DND-41 (cell line): Measurements from ENCODE around the gene RWDD3.

ENCODE experiments used
- ATAC-seq: fragments of 200-7000 bp; cut with Tn5 transposase; 3 replicates; pipeline ENCODE4 v1.9.1; 2021; ENCODE audit warnings: low read depth; ENCODE audit not compliant: insufficient read depth
- DNase-seq: peaks from one replicate; pipeline ENCODE4 v3.0.0-alpha.2; 2020
- H2AFZ ChIP-seq: 2 replicates; pipeline ENCODE4 v1.6.0; 2012; ENCODE audit warnings: low read depth, low read length
- H3K27ac ChIP-seq: 2 replicates; pipeline ENCODE4 v1.5.1; 2012; ENCODE audit warnings: low read length, inconsistent platforms
- H3K27me3 ChIP-seq: fragments of 200-600 bp; sonication (generic); 2 replicates; pipeline ENCODE4 v1.6.0; 2012; ENCODE audit warnings: low read length, mild to moderate bottlenecking, inconsistent platforms; ENCODE audit not compliant: insufficient read depth, poor library complexity
- H3K36me3 ChIP-seq: 2 replicates; pipeline ENCODE4 v1.5.1; 2012; ENCODE audit warnings: low read length, inconsistent platforms; ENCODE audit not compliant: insufficient read depth
- H3K4me1 ChIP-seq: 2 replicates; pipeline ENCODE4 v1.5.1; 2012; ENCODE audit warnings: mild to moderate bottlenecking, low read length; ENCODE audit not compliant: insufficient read depth
- H3K4me2 ChIP-seq: 2 replicates; pipeline ENCODE4 v1.6.0; 2012; ENCODE audit warnings: mild to moderate bottlenecking, moderate library complexity, low read length, inconsistent platforms; ENCODE audit not compliant: insufficient read depth
- H3K4me3 ChIP-seq, 2 experiments: fragments of 200-600 bp in 1 of 2; shearing (Covaris generic) in 1 of 2; 2 replicates each; pipeline ENCODE4 v1.5.1; 2012 to 2016; ENCODE audit warnings: inconsistent platforms in 2 of 2, low read length in 2 of 2, mild to moderate bottlenecking in 2 of 2, low read depth in 1 of 2, moderate library complexity in 1 of 2
- H3K79me2 ChIP-seq: 2 replicates; pipeline ENCODE4 v1.6.0; 2012; ENCODE audit warnings: low read length, inconsistent platforms; ENCODE audit not compliant: insufficient read depth
- H3K9ac ChIP-seq: 2 replicates; pipeline ENCODE4 v1.6.0; 2012; ENCODE audit warnings: low read depth, mild to moderate bottlenecking, inconsistent platforms, low read length, moderate library complexity
- H3K9me3 ChIP-seq: 2 replicates; pipeline ENCODE4 v1.5.1; 2012; ENCODE audit warnings: low read length, moderate library complexity, mild to moderate bottlenecking, inconsistent platforms; ENCODE audit not compliant: insufficient read depth, severe bottlenecking
- H4K20me1 ChIP-seq: 2 replicates; pipeline ENCODE4 v1.6.0; 2012; ENCODE audit warnings: low read length; ENCODE audit not compliant: insufficient read depth
- EZH2 ChIP-seq: IDR thresholded peaks from 3 replicates; pipeline ENCODE4 v1.6.1; 2012; ENCODE audit warnings: borderline replicate concordance, low read depth, mild to moderate bottlenecking, moderate library complexity, low read length, inconsistent platforms; ENCODE audit not compliant: severe bottlenecking
- TF ChIP-seq, protein P1 (sequence below): IDR thresholded peaks from 2 replicates; pipeline ENCODE4 v1.5.1; 2012; ENCODE audit warnings: borderline replicate concordance, low read length, moderate library complexity, mild to moderate bottlenecking; ENCODE audit not compliant: poor library complexity, severe bottlenecking; ENCODE audit errors: extremely low read depth

The RWDD3 gene

DNA sequence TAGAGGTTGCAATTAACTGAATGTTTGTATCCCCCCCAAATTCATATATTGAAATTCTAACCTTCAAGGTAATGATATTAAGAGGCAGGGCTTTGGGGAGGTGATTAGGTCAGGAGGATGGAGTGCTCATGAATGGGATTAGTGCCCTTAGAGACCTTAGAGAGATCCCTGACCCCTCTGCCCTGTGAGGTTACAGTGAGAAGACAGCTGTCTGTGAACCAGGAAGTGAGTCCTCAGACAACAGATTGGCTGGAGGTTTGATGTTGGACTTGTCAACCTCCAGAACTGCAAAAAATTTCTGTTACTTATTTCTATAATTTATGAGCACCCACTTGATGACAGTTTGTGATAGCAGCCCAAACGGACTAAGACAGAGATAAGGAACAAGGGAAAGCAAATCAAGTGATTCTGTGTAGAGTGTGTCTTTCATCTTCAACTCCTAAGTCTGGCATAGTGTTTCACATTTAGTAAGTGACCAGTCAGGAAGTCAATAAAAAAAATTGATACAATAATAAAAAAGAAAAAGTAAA, 30.0 kb upstream of the RWDD3 start:
- DNase-seq = no peak
- Histone ChIP-seq H4K20me1 (no peaks in the 10 kb centered on the region), H3K9me3 (no peaks in the 10 kb centered on the region), H3K79me2 (no peaks in the 10 kb centered on the region), H3K4me2 (no peak overlapping the region), H2AFZ (no peak overlapping the region), H3K27me3 (no peaks in the 10 kb centered on the region), H3K36me3 (no peaks in the 10 kb centered on the region), H3K27ac (no peak overlapping the region), H3K4me3 (no peak overlapping the region), H3K4me1 (no peaks in the 10 kb centered on the region), H3K9ac (no peak overlapping the region)
- TF ChIP-seq, protein P1, sequence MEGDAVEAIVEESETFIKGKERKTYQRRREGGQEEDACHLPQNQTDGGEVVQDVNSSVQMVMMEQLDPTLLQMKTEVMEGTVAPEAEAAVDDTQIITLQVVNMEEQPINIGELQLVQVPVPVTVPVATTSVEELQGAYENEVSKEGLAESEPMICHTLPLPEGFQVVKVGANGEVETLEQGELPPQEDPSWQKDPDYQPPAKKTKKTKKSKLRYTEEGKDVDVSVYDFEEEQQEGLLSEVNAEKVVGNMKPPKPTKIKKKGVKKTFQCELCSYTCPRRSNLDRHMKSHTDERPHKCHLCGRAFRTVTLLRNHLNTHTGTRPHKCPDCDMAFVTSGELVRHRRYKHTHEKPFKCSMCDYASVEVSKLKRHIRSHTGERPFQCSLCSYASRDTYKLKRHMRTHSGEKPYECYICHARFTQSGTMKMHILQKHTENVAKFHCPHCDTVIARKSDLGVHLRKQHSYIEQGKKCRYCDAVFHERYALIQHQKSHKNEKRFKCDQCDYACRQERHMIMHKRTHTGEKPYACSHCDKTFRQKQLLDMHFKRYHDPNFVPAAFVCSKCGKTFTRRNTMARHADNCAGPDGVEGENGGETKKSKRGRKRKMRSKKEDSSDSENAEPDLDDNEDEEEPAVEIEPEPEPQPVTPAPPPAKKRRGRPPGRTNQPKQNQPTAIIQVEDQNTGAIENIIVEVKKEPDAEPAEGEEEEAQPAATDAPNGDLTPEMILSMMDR = no peak
- TF ChIP-seq EZH2 = no peak
- ATAC-seq = no peak

DNA sequence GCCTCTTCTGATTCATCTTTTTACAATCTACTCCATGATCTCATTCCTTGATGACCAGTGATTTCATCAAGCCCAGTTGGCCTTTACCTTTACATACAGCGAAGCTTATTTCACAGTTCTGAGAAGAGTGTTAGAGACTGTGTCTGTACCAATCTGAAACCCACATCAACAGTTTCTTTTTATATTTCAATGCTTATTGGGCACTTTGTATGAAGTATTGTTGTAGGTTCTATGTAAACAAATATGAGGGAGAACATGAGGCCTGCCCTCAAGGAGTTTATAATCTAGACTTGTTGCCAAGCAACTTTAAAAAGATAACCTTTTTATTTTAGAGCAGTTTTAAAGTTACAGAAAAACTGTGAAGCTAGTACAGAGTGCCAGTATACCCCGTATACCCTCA, 27.5 kb upstream of the RWDD3 start:
- no peak for TF ChIP-seq EZH2
- TF ChIP-seq, protein P1 = no peak
- no peak for DNase-seq

DNA sequence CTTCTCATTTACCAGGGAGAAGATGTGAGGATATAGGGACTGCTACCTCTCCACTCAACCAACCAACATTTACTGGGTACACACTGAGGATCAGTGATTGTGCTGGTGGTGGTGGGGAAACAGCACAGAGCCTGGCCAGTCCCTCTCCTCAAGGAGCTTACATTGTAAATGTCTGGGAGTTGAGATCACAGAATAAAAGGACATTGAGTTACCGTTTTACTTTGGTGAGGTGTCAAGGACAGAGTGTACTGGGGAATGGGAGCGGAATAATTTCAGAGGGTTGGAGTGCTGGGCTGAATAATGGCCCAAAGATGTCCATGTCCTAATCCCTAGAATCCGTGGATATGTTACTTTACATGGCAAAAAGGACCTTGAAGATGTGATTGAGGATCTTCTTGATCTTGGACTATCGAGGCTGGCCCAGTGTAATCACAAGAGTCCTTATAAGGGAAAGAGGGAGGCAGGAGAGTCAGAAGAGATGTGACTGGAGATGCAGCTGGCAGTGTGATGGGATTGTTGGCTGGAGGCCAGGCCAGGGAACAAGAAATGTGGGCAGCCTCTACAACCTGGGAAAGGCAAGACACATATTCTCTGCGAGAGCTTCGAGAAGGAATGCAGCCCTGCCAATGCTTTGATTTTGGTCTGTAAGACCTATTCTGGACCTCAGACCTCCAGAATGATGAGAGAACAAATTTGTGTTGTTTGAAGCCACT, 26.6 kb upstream of the RWDD3 start:
- no peaks in the 10 kb centered on the region for H4K20me1 ChIP-seq
- no peak overlapping the region for H3K9ac ChIP-seq
- TF ChIP-seq, protein P1 = no peak
- no peak for TF ChIP-seq EZH2
- H3K36me3 ChIP-seq = no peaks in the 10 kb centered on the region
- H3K4me2 ChIP-seq = no peak overlapping the region
- H2AFZ ChIP-seq = no peak overlapping the region
- H3K9me3 ChIP-seq = no peaks in the 10 kb centered on the region
- no peaks in the 10 kb centered on the region for H3K27me3 ChIP-seq
- H3K4me1 ChIP-seq = no peaks in the 10 kb centered on the region
- DNase-seq = no peak
- H3K27ac ChIP-seq = no peak overlapping the region
- no peaks in the 10 kb centered on the region for H3K79me2 ChIP-seq
- no peak overlapping the region for H3K4me3 ChIP-seq
- no peak for ATAC-seq

More for the DNA sequence above, 27.5 kb upstream of the RWDD3 start:
- no peak for ATAC-seq
- Histone ChIP-seq H3K4me3 (no peak overlapping the region), H4K20me1 (no peaks in the 10 kb centered on the region), H3K4me1 (no peaks in the 10 kb centered on the region), H2AFZ (no peak overlapping the region), H3K4me2 (no peak overlapping the region), H3K27ac (no peak overlapping the region), H3K9ac (no peak overlapping the region), H3K36me3 (no peaks in the 10 kb centered on the region), H3K79me2 (no peaks in the 10 kb centered on the region), H3K9me3 (no peaks in the 10 kb centered on the region), H3K27me3 (no peaks in the 10 kb centered on the region)
